Body of pancreas (tissue), 4 donors: Measurements from ENCODE around the gene TM2D3.

Source experiments
- CTCF ChIP-seq, 7 experiments: fragments of 450-650 bp in 4 of 7; fragments of 200-600 bp in 3 of 7; sonication (generic) in 3 of 7; IDR thresholded peaks; one replicate each; pipeline ENCODE4 v1.5.1; 2016 to 2019; ENCODE audit warnings: antibody characterized with exemption in 7 of 7
- POLR2A ChIP-seq, 3 donors: fragments of 450-650 bp; IDR thresholded peaks; one replicate each; pipeline ENCODE4 v1.6.1; 2016; ENCODE audit warnings: antibody characterized with exemption in 3 of 3, mild to moderate bottlenecking in 2 of 3

- TF ChIP-seq POLR2A (IDR thresholded peaks at IDR 0.05) = no peak
- TF ChIP-seq CTCF (IDR thresholded peaks at IDR 0.05) = no peak
Observed at GRCh38 chr15:101689901-101690300, 37.7 kb upstream of the TM2D3 start.
